ENCODE results near the gene NRL.
"Not testable (repeated sequence)": the region's sequence is repeated elsewhere in the genome, so short reads cannot be mapped to it uniquely, and the experiment has no call there.

NRL gene

GRCh38 chr14:24032727-24033418 is 81.9 kb downstream of the NRL start:
- Mint-ChIP-seq H3K36me3 (ENCODE audit: low read depth) (peaks cover 4% of the 10 kb centered on the region), H3K4me3 (no peak overlapping the region), H3K27me3 (ENCODE audit: low read depth) (peaks cover 3% of the 10 kb centered on the region), H3K4me1 (ENCODE audit: low read depth) (peaks cover 13% of the 10 kb centered on the region), H3K9me3 (peaks cover 23% of the 10 kb centered on the region), H3K27ac (no peak overlapping the region)
- no peak for DNase-seq (ENCODE audit: low spot score)

GRCh38 chr14:24031331-24031730 is 83.4 kb downstream of the NRL start:
- Mint-ChIP-seq H3K27me3 (ENCODE audit: low read depth) (peaks cover 12% of the 10 kb centered on the region), H3K9me3 (peaks cover 23% of the 10 kb centered on the region)
- H3K36me3 Mint-ChIP-seq (ENCODE audit: low read depth); H3K27ac Mint-ChIP-seq; H3K4me1 Mint-ChIP-seq (ENCODE audit: low read depth); DNase-seq (ENCODE audit: low spot score); H3K4me3 Mint-ChIP-seq: not testable (repeated sequence)

GRCh38 chr14:24029687-24030086 is 85.1 kb downstream of the NRL start:
- H3K27ac Mint-ChIP-seq; H3K36me3 Mint-ChIP-seq (ENCODE audit: low read depth); H3K4me1 Mint-ChIP-seq (ENCODE audit: low read depth); DNase-seq (ENCODE audit: low spot score); H3K4me3 Mint-ChIP-seq: not testable (repeated sequence)
- Mint-ChIP-seq H3K9me3 (peaks cover 23% of the 10 kb centered on the region), H3K27me3 (ENCODE audit: low read depth) (peaks cover 20% of the 10 kb centered on the region)
